Neural progenitor cell (in vitro differentiated cells): Measurements from ENCODE around the gene TMEM117. TPM values are rescaled to one million over a fixed set of nuclear protein-coding genes. Genes with fewer than 3 reads are reported as not detected.
"Not testable (repeated sequence)": the region's sequence is repeated elsewhere in the genome, so short reads cannot be mapped to it uniquely, and the experiment has no call there.

Experiments
- DNase-seq: peaks from one replicate; pipeline ENCODE4 v3.0.0-alpha.2; 2016; ENCODE audit warnings: low spot score
- H2AFZ ChIP-seq: fragments of 200-600 bp; sonication (generic); replicated peaks from 2 replicates; pipeline ENCODE4 v1.6.1; 2016; ENCODE audit warnings: antibody characterized with exemption
- H3F3A ChIP-seq: fragments of 200-600 bp; sonication (generic); 2 replicates; pipeline ENCODE4 v1.6.1; 2016; ENCODE audit warnings: antibody characterized with exemption, low read depth
- H3K27ac ChIP-seq: fragments of 200-600 bp; sonication (generic); 2 replicates; pipeline ENCODE4 v1.5.1; 2016; ENCODE audit warnings: mild to moderate bottlenecking
- H3K27me3 ChIP-seq: fragments of 200-600 bp; sonication (generic); 2 replicates; pipeline ENCODE4 v1.6.1; 2016; ENCODE audit warnings: mild to moderate bottlenecking, moderate library complexity
- H3K36me3 ChIP-seq: fragments of 200-600 bp; sonication (generic); 2 replicates; pipeline ENCODE4 v1.5.1; 2016
- H3K4me1 ChIP-seq: fragments of 200-600 bp; sonication (generic); 2 replicates; pipeline ENCODE4 v1.6.1; 2016; ENCODE audit warnings: mixed run types
- H3K4me2 ChIP-seq: fragments of 200-600 bp; sonication (generic); 2 replicates; pipeline ENCODE4 v1.6.1; 2016
- H3K4me3 ChIP-seq: fragments of 200-600 bp; sonication (generic); 2 replicates; pipeline ENCODE4 v1.5.1; 2016
- H3K79me2 ChIP-seq: fragments of 200-600 bp; sonication (generic); 2 replicates; pipeline ENCODE4 v1.6.1; 2016; ENCODE audit warnings: low read depth
- H3K9ac ChIP-seq: fragments of 200-600 bp; sonication (generic); 2 replicates; pipeline ENCODE4 v1.6.1; 2016
- H3K9me3 ChIP-seq: fragments of 200-600 bp; sonication (generic); 2 replicates; pipeline ENCODE4 v1.5.1; 2016; ENCODE audit warnings: low read depth
- H4K20me1 ChIP-seq: fragments of 200-600 bp; sonication (generic); 2 replicates; pipeline ENCODE4 v1.6.1; 2016; ENCODE audit warnings: low read depth
- H3K27ac Mint-ChIP-seq: 3 replicates; pipeline ENCODE4 v1.8.0; 2021; ENCODE audit warnings: mixed read lengths
- H3K27me3 Mint-ChIP-seq: 2 replicates; pipeline ENCODE4 v1.8.0; 2022; ENCODE audit warnings: low read depth, mild to moderate bottlenecking, inconsistent platforms, moderate library complexity, mixed read lengths; ENCODE audit not compliant: insufficient read depth
- H3K36me3 Mint-ChIP-seq: 3 replicates; pipeline ENCODE4 v1.8.0; 2021; ENCODE audit warnings: mixed read lengths
- H3K4me1 Mint-ChIP-seq: 3 replicates; pipeline ENCODE4 v1.8.0; 2021; ENCODE audit warnings: mixed read lengths
- H3K4me3 Mint-ChIP-seq: 3 replicates; pipeline ENCODE4 v1.8.0; 2021; ENCODE audit warnings: mild to moderate bottlenecking, moderate library complexity, mixed read lengths
- H3K9me3 Mint-ChIP-seq: 3 replicates; pipeline ENCODE4 v1.8.0; 2020; ENCODE audit warnings: mixed read lengths
- CTCF ChIP-seq: fragments of 200-600 bp; sonication (generic); IDR thresholded peaks from 2 replicates; pipeline ENCODE4 v1.5.1; 2017; ENCODE audit warnings: antibody characterized with exemption, mild to moderate bottlenecking
- EZH2 ChIP-seq: fragments of 200-600 bp; sonication (generic); IDR thresholded peaks from 2 replicates; pipeline ENCODE4 v1.6.1; 2017; ENCODE audit warnings: antibody characterized with exemption, mild to moderate bottlenecking, moderate library complexity
- EZH2phosphoT487 ChIP-seq: fragments of 200-600 bp; sonication (generic); IDR thresholded peaks from 2 replicates; pipeline ENCODE4 v1.6.1; 2017; ENCODE audit warnings: antibody characterized with exemption
- total RNA-seq: library from RNA; depleted of rRNA; stranded (reverse); fragments of >200 nt; gene quantifications from 2 replicates; pipeline ENCODE4 v1.2.3, GENCODE V29; 2015; ENCODE audit warnings: low replicate concordance

TMEM117 gene
- total RNA-seq, 1 donor from 2014 or later: 1.6 TPM

GRCh38 chr12:44025499-44025898, 189.6 kb downstream of the TMEM117 start:
- peaks cover 8% of the 10 kb centered on the region for H3K9me3 ChIP-seq
- Mint-ChIP-seq H3K36me3 (no peaks in the 10 kb centered on the region), H3K27ac (no peak overlapping the region), H3K4me3 (no peak overlapping the region), H3K9me3 (peaks cover 13% of the 10 kb centered on the region), H3K4me1 (peaks cover 2% of the 10 kb centered on the region), H3K27me3 (no peaks in the 10 kb centered on the region)
- H3K4me3 ChIP-seq: no peak overlapping the region
- H2AFZ ChIP-seq: no peak overlapping the region
- H3K4me2 ChIP-seq: no peak overlapping the region
- no peaks in the 10 kb centered on the region for H3K79me2 ChIP-seq
- no peaks in the 10 kb centered on the region for H3K4me1 ChIP-seq
- TF ChIP-seq CTCF: no peak
- TF ChIP-seq EZH2: no peak
- TF ChIP-seq EZH2phosphoT487: no peak
- no peaks in the 10 kb centered on the region for H3F3A ChIP-seq
- H3K27me3 ChIP-seq: no peaks in the 10 kb centered on the region
- no peak overlapping the region for H3K27ac ChIP-seq
- DNase-seq: no peak
- H3K36me3 ChIP-seq: no peaks in the 10 kb centered on the region
- no peaks in the 10 kb centered on the region for H4K20me1 ChIP-seq
- no peak overlapping the region for H3K9ac ChIP-seq

- Mint-ChIP-seq H3K27ac (no peak overlapping the region), H3K9me3 (peaks cover 14% of the 10 kb centered on the region), H3K4me1 (peaks cover 2% of the 10 kb centered on the region), H3K4me3 (no peak overlapping the region), H3K27me3 (no peaks in the 10 kb centered on the region), H3K36me3 (no peaks in the 10 kb centered on the region)
- Histone ChIP-seq H3K9me3 (peaks cover 14% of the 10 kb centered on the region), H3K4me2 (no peak overlapping the region), H3K27me3 (no peaks in the 10 kb centered on the region), H3F3A (no peaks in the 10 kb centered on the region), H3K36me3 (no peaks in the 10 kb centered on the region), H3K4me3 (no peak overlapping the region), H3K79me2 (no peaks in the 10 kb centered on the region), H4K20me1 (no peaks in the 10 kb centered on the region), H3K9ac (no peak overlapping the region), H2AFZ (no peak overlapping the region), H3K4me1 (no peaks in the 10 kb centered on the region), H3K27ac (no peak overlapping the region)
- DNase-seq: no peak
- TF ChIP-seq EZH2phosphoT487: no peak
Measured at GRCh38 chr12:44026046-44026445, 190.2 kb downstream of the TMEM117 start.

GRCh38 chr12:44026926-44027325, 191.0 kb downstream of the TMEM117 start:
- peaks cover 14% of the 10 kb centered on the region for H3K9me3 Mint-ChIP-seq
- not testable (repeated sequence) for H3K4me2 ChIP-seq

GRCh38 chr12:44029194-44029593, 193.3 kb downstream of the TMEM117 start:
- H3K4me1 Mint-ChIP-seq: no peaks in the 10 kb centered on the region
- H3F3A ChIP-seq: no peaks in the 10 kb centered on the region
- H3K27me3 ChIP-seq: no peaks in the 10 kb centered on the region
- H3K36me3 ChIP-seq: no peaks in the 10 kb centered on the region
- H3K36me3 Mint-ChIP-seq: no peaks in the 10 kb centered on the region
- H3K79me2 ChIP-seq: no peaks in the 10 kb centered on the region
- H2AFZ ChIP-seq: no peak overlapping the region
- no peaks in the 10 kb centered on the region for H3K27me3 Mint-ChIP-seq
- no peak overlapping the region for H3K27ac ChIP-seq
- H3K4me3 ChIP-seq: no peak overlapping the region
- no peak overlapping the region for H3K9ac ChIP-seq
- H4K20me1 ChIP-seq: no peaks in the 10 kb centered on the region
- H3K27ac Mint-ChIP-seq: no peak overlapping the region
- DNase-seq: no peak
- H3K9me3 ChIP-seq: peaks cover 24% of the 10 kb centered on the region
- H3K4me1 ChIP-seq: no peaks in the 10 kb centered on the region
- H3K9me3 Mint-ChIP-seq: peaks cover 13% of the 10 kb centered on the region
- no peak overlapping the region for H3K4me3 Mint-ChIP-seq
- no peak overlapping the region for H3K4me2 ChIP-seq
- TF ChIP-seq EZH2: no peak
- no peak for TF ChIP-seq CTCF
- TF ChIP-seq EZH2phosphoT487: no peak

More at GRCh38 chr12:44026926-44027325, 191.0 kb downstream of the TMEM117 start:
- not testable (repeated sequence) for DNase-seq, H3K27me3 ChIP-seq, H3K27ac Mint-ChIP-seq, H2AFZ ChIP-seq, H3K27ac ChIP-seq, H3K36me3 Mint-ChIP-seq, H3K4me1 Mint-ChIP-seq, H3K36me3 ChIP-seq, H3K4me3 Mint-ChIP-seq, H3K79me2 ChIP-seq, H3K4me3 ChIP-seq, H4K20me1 ChIP-seq, H3F3A ChIP-seq, H3K4me1 ChIP-seq, H3K27me3 Mint-ChIP-seq, H3K9ac ChIP-seq
- H3K9me3 ChIP-seq: peaks cover 22% of the 10 kb centered on the region
